Ascending aorta (tissue), 2 donors: ENCODE results near the gene CREBBP. TPM values are rescaled to one million over a fixed set of nuclear protein-coding genes. Genes with fewer than 3 reads are reported as not detected.

Experiments used
- DNase-seq, 2 donors: peaks; one replicate each; pipeline ENCODE4 v3.0.0-alpha.2; 2019; ENCODE audit warnings: low spot score in 2 of 2
- H3K27ac ChIP-seq, 2 donors: fragments of 200-600 bp; sonication (generic); one replicate each; pipeline ENCODE4 v1.5.1; 2016 to 2017; ENCODE audit warnings: mild to moderate bottlenecking in 1 of 2
- H3K27me3 ChIP-seq: fragments of 200-600 bp; sonication (generic); one replicate; pipeline ENCODE4 v1.5.1; 2017
- H3K36me3 ChIP-seq, 2 donors: fragments of 200-600 bp; sonication (generic); one replicate each; pipeline ENCODE4 v1.5.1; 2016
- H3K4me1 ChIP-seq, 2 donors: fragments of 200-600 bp; sonication (generic); one replicate each; pipeline ENCODE4 v1.5.1; 2016 to 2017; ENCODE audit warnings: mild to moderate bottlenecking in 1 of 2
- H3K4me3 ChIP-seq, 2 donors: fragments of 200-600 bp; sonication (generic); one replicate each; pipeline ENCODE4 v1.5.1; 2016 to 2017; ENCODE audit warnings: mild to moderate bottlenecking in 1 of 2
- H3K9me3 ChIP-seq, 2 donors: fragments of 200-600 bp; sonication (generic); one replicate each; pipeline ENCODE4 v1.5.1; 2016
- intact Hi-C: fragments of 100-400 bp; cut with DNase I; formaldehyde crosslinking; loops from one replicate; pipeline ENCODE4 v1.15.1; 2023
- total RNA-seq: library from RNA; depleted of rRNA; stranded (reverse); fragments of >200 nt; gene quantifications from one replicate; pipeline ENCODE4 v1.1.0, GENCODE V29; 2016
- TF ChIP-seq, protein P1 (sequence below), 3 experiments: fragments of 200-600 bp in 2 of 3; fragments of 450-650 bp in 1 of 3; sonication (generic) in 2 of 3; IDR thresholded peaks; one replicate each; pipeline ENCODE4 v1.5.1; 2016 to 2019; ENCODE audit warnings: antibody characterized with exemption in 3 of 3, mild to moderate bottlenecking in 1 of 3, moderate library complexity in 1 of 3

The CREBBP gene
- total RNA-seq, 1 donor from 2014 or later, result 73.7 TPM

DNA sequence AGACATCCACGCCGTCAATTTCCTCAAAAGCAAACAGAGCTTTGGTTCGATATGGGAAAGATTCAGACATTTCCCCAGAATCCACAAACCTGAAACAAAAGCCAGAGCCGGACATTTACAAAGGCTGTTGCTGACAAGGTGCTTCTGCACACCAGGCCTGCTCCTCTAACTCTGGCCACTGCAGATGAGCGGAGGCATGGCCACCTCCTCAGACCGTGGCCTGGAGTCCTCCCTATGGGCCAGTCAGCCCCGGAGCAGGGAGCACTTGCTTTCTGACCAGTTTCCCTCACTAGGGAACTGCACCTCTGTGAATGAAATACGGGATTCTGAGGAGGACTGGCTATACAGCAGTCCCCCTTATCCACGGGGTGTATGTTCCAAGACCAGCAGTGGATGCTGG lies 140.9 kb downstream of the CREBBP start:
- H3K36me3 ChIP-seq, result peaks cover 92 to 97% of the 10 kb centered on the region in 2 donors

DNA sequence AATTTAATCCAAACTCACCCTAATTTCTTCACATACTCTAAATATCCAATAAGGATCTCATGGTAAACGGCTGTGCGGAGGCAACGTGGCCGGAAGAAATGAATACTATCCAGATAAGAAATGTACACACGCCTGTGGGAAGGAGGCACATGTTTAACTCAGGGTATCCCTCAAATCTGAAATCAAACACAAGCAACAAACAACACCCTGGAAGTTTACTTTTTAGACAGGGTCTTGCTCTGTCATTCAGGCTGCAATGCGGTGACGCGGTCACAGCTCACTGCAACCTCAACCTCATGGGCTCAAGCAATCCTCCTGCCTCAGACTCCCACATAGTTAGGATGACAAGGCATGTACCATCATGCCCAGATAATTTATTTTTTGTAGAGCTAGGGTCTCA lies 142.0 kb downstream of the CREBBP start:
- Histone ChIP-seq H3K9me3 (no peaks in the 10 kb centered on the region), H3K27me3 (no peaks in the 10 kb centered on the region), H3K4me1 (no peaks in the 10 kb centered on the region), H3K4me3 (no peak overlapping the region), H3K36me3 (peaks cover 92 to 98% of the 10 kb centered on the region in 2 donors), H3K27ac (no peak overlapping the region)
- intact Hi-C loops, result no loop called here
- DNase-seq, result peak in 1 of 2 donors; percentile 34
- TF ChIP-seq, protein P1, sequence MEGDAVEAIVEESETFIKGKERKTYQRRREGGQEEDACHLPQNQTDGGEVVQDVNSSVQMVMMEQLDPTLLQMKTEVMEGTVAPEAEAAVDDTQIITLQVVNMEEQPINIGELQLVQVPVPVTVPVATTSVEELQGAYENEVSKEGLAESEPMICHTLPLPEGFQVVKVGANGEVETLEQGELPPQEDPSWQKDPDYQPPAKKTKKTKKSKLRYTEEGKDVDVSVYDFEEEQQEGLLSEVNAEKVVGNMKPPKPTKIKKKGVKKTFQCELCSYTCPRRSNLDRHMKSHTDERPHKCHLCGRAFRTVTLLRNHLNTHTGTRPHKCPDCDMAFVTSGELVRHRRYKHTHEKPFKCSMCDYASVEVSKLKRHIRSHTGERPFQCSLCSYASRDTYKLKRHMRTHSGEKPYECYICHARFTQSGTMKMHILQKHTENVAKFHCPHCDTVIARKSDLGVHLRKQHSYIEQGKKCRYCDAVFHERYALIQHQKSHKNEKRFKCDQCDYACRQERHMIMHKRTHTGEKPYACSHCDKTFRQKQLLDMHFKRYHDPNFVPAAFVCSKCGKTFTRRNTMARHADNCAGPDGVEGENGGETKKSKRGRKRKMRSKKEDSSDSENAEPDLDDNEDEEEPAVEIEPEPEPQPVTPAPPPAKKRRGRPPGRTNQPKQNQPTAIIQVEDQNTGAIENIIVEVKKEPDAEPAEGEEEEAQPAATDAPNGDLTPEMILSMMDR (IDR thresholded peaks at IDR 0.05), result no peak

More for the DNA sequence above, 140.9 kb downstream of the CREBBP start:
- Histone ChIP-seq H3K4me3 (no peak overlapping the region), H3K9me3 (no peaks in the 10 kb centered on the region), H3K27me3 (no peaks in the 10 kb centered on the region), H3K27ac (no peak overlapping the region), H3K4me1 (no peaks in the 10 kb centered on the region)
- intact Hi-C loops, result no loop called here
- TF ChIP-seq, protein P1 (IDR thresholded peaks at IDR 0.05), result no peak
- DNase-seq, result no peak

DNA sequence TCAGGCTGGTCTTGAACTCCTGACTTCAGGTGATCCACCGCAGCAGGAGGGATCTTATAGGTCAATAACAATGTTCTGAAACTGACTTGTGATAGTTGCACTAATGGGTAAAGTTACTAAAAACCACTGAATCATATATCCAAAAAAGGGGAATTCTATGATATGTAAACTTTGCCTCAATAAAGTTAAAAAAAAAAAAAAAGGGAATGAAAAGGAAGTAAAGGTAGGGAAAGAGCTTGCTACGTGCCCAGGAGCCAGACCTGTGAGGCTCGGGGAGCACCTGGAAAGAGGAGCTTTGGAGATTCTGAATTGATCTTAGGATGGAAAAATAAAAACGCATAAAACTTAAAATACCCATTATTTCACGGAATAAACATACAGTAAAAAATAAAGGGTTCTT lies 142.4 kb downstream of the CREBBP start:
- TF ChIP-seq, protein P1 (IDR thresholded peaks at IDR 0.05), result no peak
- Histone ChIP-seq H3K36me3 (peaks cover 91 to 98% of the 10 kb centered on the region in 2 donors), H3K4me3 (no peak overlapping the region), H3K9me3 (no peaks in the 10 kb centered on the region), H3K27ac (no peak overlapping the region), H3K27me3 (no peaks in the 10 kb centered on the region), H3K4me1 (no peaks in the 10 kb centered on the region)
- DNase-seq, result peak in 1 of 2 donors; percentile 2
- intact Hi-C loops, result no loop called here

DNA sequence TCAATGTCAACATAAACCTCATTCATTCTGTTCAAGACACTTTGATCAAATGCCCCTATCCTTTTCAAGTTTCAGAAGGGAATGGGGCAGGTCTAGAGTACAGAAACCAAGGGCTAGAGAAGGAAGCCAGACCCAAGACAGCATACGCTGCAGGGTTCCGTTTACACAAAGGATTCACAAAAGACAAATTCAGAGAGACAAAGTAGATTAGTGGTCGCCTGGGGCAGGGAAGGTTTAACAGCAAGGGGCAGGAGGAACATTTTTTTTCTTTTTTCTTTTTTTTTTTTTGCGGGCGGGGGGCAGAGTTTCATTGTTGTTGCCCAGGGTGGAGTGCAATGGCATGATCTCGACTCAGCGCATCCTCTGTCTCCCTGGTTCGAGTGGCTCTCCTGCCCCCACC lies 143.3 kb downstream of the CREBBP start:
- H3K36me3 ChIP-seq, result peaks cover 91 to 97% of the 10 kb centered on the region in 2 donors
- no peak for DNase-seq
- no peaks in the 10 kb centered on the region for H3K4me1 ChIP-seq
- H3K4me3 ChIP-seq, result no peak overlapping the region
- no peak overlapping the region for H3K27ac ChIP-seq
- no peaks in the 10 kb centered on the region for H3K27me3 ChIP-seq
- intact Hi-C loops, result no loop called here
- TF ChIP-seq, protein P1 (IDR thresholded peaks at IDR 0.05), result no peak
- H3K9me3 ChIP-seq, result no peaks in the 10 kb centered on the region

DNA sequence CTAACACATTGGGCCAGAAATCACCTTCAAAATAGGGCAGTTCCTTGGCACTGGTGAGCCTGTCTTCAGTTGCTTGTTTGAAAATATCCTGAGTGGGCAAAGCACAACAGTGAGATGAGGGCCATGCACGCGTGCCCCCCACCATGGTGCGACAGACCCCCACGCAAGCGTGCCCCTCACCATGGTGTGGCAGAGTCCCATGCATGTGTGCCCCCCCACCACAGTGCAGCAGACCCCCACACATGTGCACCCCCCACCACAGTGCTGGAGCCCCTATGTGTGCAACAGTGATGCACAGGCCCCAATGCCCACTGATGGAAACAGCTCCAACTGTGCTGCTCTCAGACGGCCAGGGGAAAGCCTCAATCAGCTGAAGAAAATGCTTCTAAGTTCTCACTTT lies 144.4 kb downstream of the CREBBP start:
- Histone ChIP-seq H3K4me1 (no peaks in the 10 kb centered on the region), H3K27ac (no peak overlapping the region), H3K9me3 (no peaks in the 10 kb centered on the region), H3K27me3 (no peaks in the 10 kb centered on the region), H3K36me3 (peaks cover 94 to 98% of the 10 kb centered on the region in 2 donors), H3K4me3 (no peak overlapping the region)
- intact Hi-C loops, result no loop called here
- no peak for DNase-seq
- TF ChIP-seq, protein P1 (IDR thresholded peaks at IDR 0.05), result no peak

DNA sequence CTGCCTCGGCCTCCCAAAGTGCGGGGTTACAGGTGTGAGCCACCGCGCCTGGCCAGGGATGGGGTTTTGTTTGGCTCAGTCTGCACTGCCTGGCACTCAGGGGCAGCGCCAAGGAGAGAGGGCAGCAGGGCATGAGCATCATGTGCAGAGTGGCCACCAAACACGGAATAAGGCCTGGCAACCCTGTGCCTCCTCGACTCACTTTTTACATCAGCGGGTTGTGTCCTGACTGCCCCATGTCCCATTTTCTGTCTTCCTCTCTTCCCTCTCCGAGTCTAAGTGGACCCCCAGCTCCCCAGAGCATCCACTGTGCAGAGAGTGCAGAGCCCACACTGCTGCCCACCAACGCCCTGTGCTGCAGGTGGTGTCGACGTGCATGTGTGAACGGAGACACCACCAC lies 145.0 kb downstream of the CREBBP start:
- DNase-seq, result no peak
- no peak overlapping the region for H3K4me3 ChIP-seq
- no peak overlapping the region for H3K27ac ChIP-seq
- H3K4me1 ChIP-seq, result no peaks in the 10 kb centered on the region
- TF ChIP-seq, protein P1 (IDR thresholded peaks at IDR 0.05), result no peak
- no peaks in the 10 kb centered on the region for H3K27me3 ChIP-seq
- intact Hi-C loops, result no loop called here
- no peaks in the 10 kb centered on the region for H3K9me3 ChIP-seq
- H3K36me3 ChIP-seq, result peaks cover 96 to 98% of the 10 kb centered on the region in 2 donors
